CD4-positive, CD25-positive, alpha-beta regulatory T cell (primary cell): ENCODE measurements around the gene RAB4A. TPM values are rescaled to one million over a fixed set of nuclear protein-coding genes. Genes with fewer than 3 reads are reported as not detected.

ENCODE experiments used
- ATAC-seq, 2 donors: fragments of 150-1000 bp; cut with Tn5 transposase; one replicate each; pipeline ENCODE4 v1.10.0; 2021; ENCODE audit warnings: low read depth in 2 of 2, moderate number of reproducible peaks in 2 of 2, moderate library complexity in 1 of 2
- DNase-seq, 3 donors: peaks; one replicate each; pipeline versions ENCODE4 v3.0.0 to v3.0.0-alpha.2; 2012 to 2022; ENCODE audit warnings: mixed read lengths in 1 of 3
- H3K27ac ChIP-seq: one replicate; pipeline ENCODE4 v1.7.0; 2013; ENCODE audit warnings: mild to moderate bottlenecking, low read length; ENCODE audit not compliant: insufficient read depth, poor library complexity, severe bottlenecking
- H3K27me3 ChIP-seq: one replicate; pipeline ENCODE4 v1.7.0; 2013; ENCODE audit warnings: low read length; ENCODE audit not compliant: control insufficient read depth, insufficient read depth
- H3K36me3 ChIP-seq: one replicate; pipeline ENCODE4 v1.7.0; 2013; ENCODE audit warnings: mild to moderate bottlenecking, low read length, moderate library complexity; ENCODE audit not compliant: control insufficient read depth, insufficient read depth
- H3K4me1 ChIP-seq: 2 replicates; pipeline ENCODE4 v1.7.0; 2013; ENCODE audit warnings: mild to moderate bottlenecking, low read length; ENCODE audit not compliant: insufficient read depth, control insufficient read depth, poor library complexity, severe bottlenecking
- H3K4me3 ChIP-seq: one replicate; pipeline ENCODE4 v1.7.0; 2013; ENCODE audit warnings: low read depth, mild to moderate bottlenecking, low read length, moderate library complexity
- H3K9me3 ChIP-seq, 2 experiments: 1 replicate in 1 of 2; 2 replicates in 1 of 2; pipeline ENCODE4 v1.7.0; 2013; ENCODE audit warnings: low read length in 2 of 2, mild to moderate bottlenecking in 1 of 2, moderate library complexity in 1 of 2; ENCODE audit not compliant: control insufficient read depth in 2 of 2
- H3K27ac Mint-ChIP-seq, 3 donors: one replicate each; pipeline ENCODE4 v1.8.0; 2020 to 2022; ENCODE audit warnings: mild to moderate bottlenecking in 3 of 3, mixed read lengths in 3 of 3, moderate library complexity in 2 of 3
- H3K27me3 Mint-ChIP-seq: one replicate; pipeline ENCODE4 v1.8.0; 2022; ENCODE audit warnings: mild to moderate bottlenecking, mixed read lengths
- H3K36me3 Mint-ChIP-seq: one replicate; pipeline ENCODE4 v1.8.0; 2020; ENCODE audit warnings: mixed read lengths
- H3K4me1 Mint-ChIP-seq, 4 donors: one replicate each; pipeline ENCODE4 v1.8.0; 2020 to 2022; ENCODE audit warnings: mixed read lengths in 4 of 4, mild to moderate bottlenecking in 1 of 4
- H3K4me3 Mint-ChIP-seq, 4 donors: one replicate each; pipeline ENCODE4 v1.8.0; 2020 to 2022; ENCODE audit warnings: mild to moderate bottlenecking in 4 of 4, mixed read lengths in 4 of 4, moderate library complexity in 3 of 4
- H3K9me3 Mint-ChIP-seq, 7 donors: one replicate each; pipeline ENCODE4 v1.8.0; 2020 to 2022; ENCODE audit warnings: mixed read lengths in 7 of 7, mild to moderate bottlenecking in 3 of 7, moderate library complexity in 2 of 7
- polyA plus RNA-seq, 4 donors: library from polyadenylated mRNA; unstranded; fragments of 300-500 nt; fragmentation: Illumina TruSeq; gene quantifications; one replicate each; pipeline ENCODE4 v1.2.3, GENCODE V29; 2021
- total RNA-seq: library from RNA; stranded (reverse); gene quantifications from one replicate; pipeline ENCODE4 v1.2.3, GENCODE V29; 2022

The RAB4A gene
- total and polyA plus RNA-seq, 5 donors from 2014 or later: 23.2 to 33.4 (median 24.6) TPM

DNA sequence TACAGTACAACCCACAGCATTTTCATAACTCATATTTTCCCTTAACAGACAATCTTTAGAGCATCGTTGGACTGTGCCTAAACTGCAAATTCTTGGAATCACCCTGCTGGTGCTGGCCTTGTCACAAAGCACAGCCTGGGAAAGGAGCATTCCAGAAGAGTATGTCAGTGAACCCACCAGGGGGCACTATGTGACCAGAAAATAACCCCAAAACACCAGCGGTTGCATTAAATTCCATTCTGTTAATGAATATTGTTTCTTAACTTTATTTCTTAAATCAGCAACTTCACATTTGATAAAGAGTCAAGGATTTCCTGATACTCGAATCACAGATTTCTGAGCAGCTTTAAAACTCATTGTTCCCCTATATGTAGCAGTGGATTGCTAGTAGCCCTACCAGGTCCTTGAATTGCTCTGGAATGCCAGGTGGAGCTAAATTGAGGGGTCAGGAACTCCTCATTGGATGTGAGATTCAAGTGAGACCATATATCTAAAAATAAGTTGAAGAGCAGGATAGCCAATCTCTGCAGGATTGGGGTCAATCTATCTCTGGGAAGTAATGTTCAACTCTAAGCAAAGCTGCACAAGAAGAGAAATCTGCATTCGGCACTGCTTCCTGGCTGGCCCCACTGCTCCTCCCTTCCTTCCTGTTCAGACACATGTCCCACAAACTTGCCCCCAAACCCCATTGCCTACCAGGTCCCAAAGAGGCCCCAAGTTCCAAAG is 12.7 kb upstream of the RAB4A start:
- peak overlapping the region in 2 of 4 donors; percentile 2 to 82 for H3K4me3 Mint-ChIP-seq
- no peaks in the 10 kb centered on the region for H3K27me3 ChIP-seq
- peaks cover 28% of the 10 kb centered on the region for H3K4me1 ChIP-seq
- H3K9me3 Mint-ChIP-seq: peaks cover 0 to 2% (median 0%) of the 10 kb centered on the region in 7 donors
- H3K9me3 ChIP-seq: no peaks in the 10 kb centered on the region
- H3K4me1 Mint-ChIP-seq: peaks cover 19 to 39% (median 27%) of the 10 kb centered on the region in 4 donors
- ATAC-seq: no peak
- H3K4me3 ChIP-seq: peak overlapping the region; percentile 23
- H3K36me3 Mint-ChIP-seq: no peaks in the 10 kb centered on the region
- H3K36me3 ChIP-seq: no peaks in the 10 kb centered on the region
- peak overlapping the region in 2 of 3 donors; percentile 57 to 90 for H3K27ac Mint-ChIP-seq
- peaks cover 16% of the 10 kb centered on the region for H3K27me3 Mint-ChIP-seq
- H3K27ac ChIP-seq: no peak overlapping the region
- peak; percentile 54 to 78 (median 72) for DNase-seq

DNA sequence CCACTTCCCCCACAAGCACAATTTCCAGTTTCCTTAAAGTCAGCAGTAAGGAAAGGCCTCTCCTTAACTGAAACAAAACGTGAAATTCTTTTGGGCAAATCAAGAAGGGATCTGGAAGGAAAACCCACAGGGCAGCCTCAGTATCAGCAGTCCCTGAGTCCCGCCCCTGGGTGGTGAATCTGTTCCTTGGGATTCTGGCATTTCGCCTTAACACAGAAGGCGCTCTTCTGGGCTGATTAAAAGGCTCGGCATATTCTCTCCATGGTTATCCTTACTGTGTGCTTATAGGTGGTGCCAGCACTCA is 12.2 kb upstream of the RAB4A start:
- H3K4me3 ChIP-seq: no peak overlapping the region
- H3K36me3 ChIP-seq: no peaks in the 10 kb centered on the region
- ATAC-seq (no peak), DNase-seq (no peak)
- peaks cover 24% of the 10 kb centered on the region for H3K4me1 ChIP-seq
- peaks cover 0 to 2% (median 0%) of the 10 kb centered on the region in 7 donors for H3K9me3 Mint-ChIP-seq
- no peaks in the 10 kb centered on the region for H3K36me3 Mint-ChIP-seq
- H3K9me3 ChIP-seq: no peaks in the 10 kb centered on the region
- H3K27me3 ChIP-seq: no peaks in the 10 kb centered on the region
- peaks cover 11% of the 10 kb centered on the region for H3K27me3 Mint-ChIP-seq
- H3K27ac Mint-ChIP-seq: peak overlapping the region in 2 of 3 donors; percentile 20 to 90
- H3K4me1 Mint-ChIP-seq: peaks cover 14 to 33% (median 22%) of the 10 kb centered on the region in 4 donors
- H3K4me3 Mint-ChIP-seq: peak overlapping the region in 1 of 4 donors; percentile 82
- no peak overlapping the region for H3K27ac ChIP-seq

DNA sequence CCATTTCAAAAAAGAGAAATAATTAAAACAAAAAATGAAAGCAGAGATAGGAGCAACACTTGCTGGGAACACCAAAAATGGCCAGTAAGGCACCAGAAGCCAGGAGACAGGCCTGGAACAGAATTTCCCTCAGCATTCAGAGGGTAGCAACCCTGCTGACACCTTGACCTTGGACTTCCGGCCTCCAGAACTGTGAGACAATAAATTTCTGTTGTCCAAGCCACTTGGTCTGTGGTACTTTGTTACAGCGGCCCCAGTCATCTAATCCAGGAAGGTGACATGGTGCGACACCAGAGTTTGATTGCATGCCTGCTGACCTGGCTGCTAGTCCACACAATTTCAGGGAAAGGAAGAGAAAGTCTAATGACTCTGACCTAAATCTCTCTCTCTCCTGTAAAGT is 10.6 kb upstream of the RAB4A start:
- H3K9me3 ChIP-seq: no peaks in the 10 kb centered on the region
- no peak overlapping the region for H3K4me3 Mint-ChIP-seq
- H3K27ac Mint-ChIP-seq: no peak overlapping the region
- H3K4me3 ChIP-seq: no peak overlapping the region
- H3K4me1 Mint-ChIP-seq: peaks cover 7 to 23% (median 12%) of the 10 kb centered on the region in 4 donors
- peaks cover 11% of the 10 kb centered on the region for H3K27me3 Mint-ChIP-seq
- H3K9me3 Mint-ChIP-seq: no peaks in the 10 kb centered on the region
- no peaks in the 10 kb centered on the region for H3K36me3 ChIP-seq
- H3K4me1 ChIP-seq: peaks cover 12% of the 10 kb centered on the region
- ATAC-seq: no peak
- no peaks in the 10 kb centered on the region for H3K36me3 Mint-ChIP-seq
- DNase-seq: no peak
- H3K27me3 ChIP-seq: no peaks in the 10 kb centered on the region
- no peak overlapping the region for H3K27ac ChIP-seq

DNA sequence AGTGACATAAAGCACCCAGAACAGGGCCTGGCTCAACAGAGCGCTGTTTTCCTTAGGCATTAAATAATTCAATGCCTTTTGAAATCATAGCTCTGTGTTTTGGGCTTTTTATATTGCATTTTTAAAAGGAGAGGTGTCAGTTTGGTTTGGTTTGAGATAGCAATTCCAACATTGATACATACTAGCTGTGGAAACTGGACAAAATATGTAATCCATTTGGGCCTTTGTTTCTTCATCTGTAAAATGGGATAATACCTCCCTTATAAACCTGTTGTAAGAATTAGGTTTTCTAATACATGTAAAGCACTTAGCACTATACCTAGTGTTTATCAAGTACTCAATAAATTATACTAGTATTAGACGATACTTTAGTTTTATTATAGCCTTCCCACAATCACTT is 8.7 kb upstream of the RAB4A start:
- Histone ChIP-seq H3K36me3 (no peaks in the 10 kb centered on the region), H3K4me3 (no peak overlapping the region), H3K9me3 (no peaks in the 10 kb centered on the region), H3K27me3 (no peaks in the 10 kb centered on the region), H3K27ac (no peak overlapping the region), H3K4me1 (peaks cover 12% of the 10 kb centered on the region)
- peaks cover 7% of the 10 kb centered on the region for H3K27me3 Mint-ChIP-seq
- H3K4me1 Mint-ChIP-seq: peaks cover 7 to 22% (median 12%) of the 10 kb centered on the region in 4 donors
- DNase-seq (no peak), ATAC-seq (no peak)
- H3K9me3 Mint-ChIP-seq: peaks cover 0 to 6% (median 2%) of the 10 kb centered on the region in 7 donors
- H3K27ac Mint-ChIP-seq: no peak overlapping the region
- no peaks in the 10 kb centered on the region for H3K36me3 Mint-ChIP-seq
- no peak overlapping the region for H3K4me3 Mint-ChIP-seq

DNA sequence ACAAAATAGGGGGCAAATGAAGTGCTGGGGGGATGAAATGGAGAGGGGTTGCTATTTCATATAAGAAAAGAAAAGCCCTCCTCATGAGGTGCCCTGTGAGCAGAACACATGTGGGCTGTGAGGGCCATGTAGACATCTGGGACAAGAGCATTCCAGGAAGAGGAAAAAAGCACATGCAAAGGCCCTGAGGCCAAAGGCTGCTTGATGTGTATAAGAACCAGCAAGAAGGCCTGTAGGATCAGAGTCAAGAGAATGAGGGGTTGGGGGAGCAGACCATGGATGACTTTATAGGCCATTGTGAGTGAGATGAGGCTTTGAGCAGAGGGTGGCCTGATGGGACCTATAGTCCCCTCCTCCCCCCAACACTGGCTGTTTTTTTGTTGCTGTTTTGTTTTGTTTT is 7.7 kb upstream of the RAB4A start:
- H3K27ac Mint-ChIP-seq: no peak overlapping the region

DNA sequence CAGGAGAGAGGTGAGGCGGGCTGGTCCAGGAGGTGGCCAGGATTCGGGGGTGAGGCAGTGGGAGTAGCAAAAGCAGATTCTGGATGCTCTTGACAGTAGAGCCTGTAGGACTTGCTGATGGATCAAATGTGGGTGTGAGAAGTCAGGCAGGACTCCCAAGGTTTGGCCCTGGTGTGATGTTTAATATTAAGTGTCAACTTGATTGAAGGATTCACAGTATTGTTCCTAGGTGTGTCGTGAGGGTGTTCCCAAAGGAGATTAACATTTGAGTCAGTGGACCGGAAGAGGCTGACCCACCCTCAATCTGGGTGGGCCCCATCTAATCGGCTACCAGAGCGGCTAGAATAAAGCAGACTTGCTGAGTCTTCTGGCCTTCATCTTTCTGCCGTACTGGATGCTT is 6.8 kb upstream of the RAB4A start:
- Histone ChIP-seq H3K27me3 (no peaks in the 10 kb centered on the region), H3K4me1 (no peaks in the 10 kb centered on the region), H3K36me3 (no peaks in the 10 kb centered on the region), H3K9me3 (no peaks in the 10 kb centered on the region), H3K27ac (no peak overlapping the region), H3K4me3 (no peak overlapping the region)
- Mint-ChIP-seq H3K27me3 (no peaks in the 10 kb centered on the region), H3K4me1 (peaks cover 0 to 8% (median 1%) of the 10 kb centered on the region in 4 donors), H3K9me3 (peaks cover 0 to 7% (median 2%) of the 10 kb centered on the region in 7 donors), H3K36me3 (no peaks in the 10 kb centered on the region), H3K4me3 (no peak overlapping the region), H3K27ac (no peak overlapping the region)
- ATAC-seq (no peak), DNase-seq (no peak)

More for the DNA sequence above, 7.7 kb upstream of the RAB4A start:
- peaks cover 1 to 16% (median 5%) of the 10 kb centered on the region in 4 donors for H3K4me1 Mint-ChIP-seq
- Histone ChIP-seq H3K27me3 (no peaks in the 10 kb centered on the region), H3K9me3 (no peaks in the 10 kb centered on the region), H3K36me3 (no peaks in the 10 kb centered on the region), H3K27ac (no peak overlapping the region), H3K4me1 (peaks cover 7% of the 10 kb centered on the region), H3K4me3 (no peak overlapping the region)
- peaks cover 0 to 7% (median 2%) of the 10 kb centered on the region in 7 donors for H3K9me3 Mint-ChIP-seq
- no peak for DNase-seq
- no peak for ATAC-seq
- H3K4me3 Mint-ChIP-seq: no peak overlapping the region
- H3K27me3 Mint-ChIP-seq: peaks cover under 1% of the 10 kb centered on the region
- no peaks in the 10 kb centered on the region for H3K36me3 Mint-ChIP-seq

DNA sequence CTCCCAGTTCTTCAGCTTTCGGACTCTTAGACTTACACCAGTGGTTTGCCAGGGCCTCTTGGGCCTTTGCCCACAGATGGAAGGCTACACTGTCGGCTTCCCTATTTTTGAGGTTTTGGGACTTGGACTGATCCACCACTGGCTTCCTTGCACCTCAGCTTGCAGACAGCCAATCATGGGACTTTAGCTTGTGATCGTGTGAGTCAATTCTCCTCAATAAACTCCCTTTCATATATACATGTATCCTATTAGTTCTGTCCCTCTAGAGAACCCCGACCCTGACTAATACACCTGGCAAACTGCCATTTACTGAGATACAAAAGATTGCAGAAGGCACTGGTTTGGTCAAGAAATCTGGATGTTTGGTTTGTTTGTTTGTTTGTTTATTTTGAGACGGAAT is 6.4 kb upstream of the RAB4A start:
- H3K9me3 Mint-ChIP-seq: peaks cover 0 to 7% (median 2%) of the 10 kb centered on the region in 7 donors
- H3K27ac Mint-ChIP-seq: no peak overlapping the region
- H3K36me3 Mint-ChIP-seq: no peaks in the 10 kb centered on the region
- H3K27me3 ChIP-seq: no peaks in the 10 kb centered on the region
- no peaks in the 10 kb centered on the region for H3K9me3 ChIP-seq
- no peak overlapping the region for H3K4me3 ChIP-seq
- H3K4me1 ChIP-seq: no peaks in the 10 kb centered on the region
- no peak overlapping the region for H3K4me3 Mint-ChIP-seq
- DNase-seq (no peak), ATAC-seq (no peak)
- no peak overlapping the region for H3K27ac ChIP-seq
- H3K36me3 ChIP-seq: no peaks in the 10 kb centered on the region
- no peaks in the 10 kb centered on the region for H3K27me3 Mint-ChIP-seq
- peaks cover 0 to 7% (median 1%) of the 10 kb centered on the region in 4 donors for H3K4me1 Mint-ChIP-seq

DNA sequence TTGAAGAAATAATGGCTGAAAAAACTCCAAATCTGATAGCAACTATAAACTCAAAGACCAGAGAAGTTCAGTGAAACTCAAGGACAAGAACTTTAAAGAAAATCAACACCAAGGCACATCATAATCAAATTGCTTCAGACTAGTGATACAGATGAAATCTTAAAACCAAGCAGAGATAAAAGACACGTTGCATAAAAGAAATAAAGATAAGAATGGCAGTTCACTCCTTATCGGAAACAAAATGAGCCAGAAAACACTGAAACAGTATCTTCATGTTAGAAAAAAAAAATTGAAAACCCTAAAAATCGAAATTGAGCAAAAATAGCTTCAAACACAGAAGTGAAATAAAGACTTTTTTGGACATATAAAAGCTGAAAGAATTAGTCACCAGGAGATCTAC is 4.6 kb upstream of the RAB4A start:
- no peak for DNase-seq
- Mint-ChIP-seq H3K9me3 (peaks cover 0 to 7% (median 2%) of the 10 kb centered on the region in 7 donors), H3K4me3 (no peak overlapping the region), H3K27ac (peak overlapping the region in 1 of 3 donors; percentile 61), H3K27me3 (no peaks in the 10 kb centered on the region), H3K36me3 (no peaks in the 10 kb centered on the region), H3K4me1 (peaks cover 0 to 11% (median 1%) of the 10 kb centered on the region in 4 donors)
- no peaks in the 10 kb centered on the region for H3K36me3 ChIP-seq
- no peaks in the 10 kb centered on the region for H3K4me1 ChIP-seq
- no peak for ATAC-seq
- H3K4me3 ChIP-seq: no peak overlapping the region
- H3K9me3 ChIP-seq: no peaks in the 10 kb centered on the region
- H3K27me3 ChIP-seq: no peaks in the 10 kb centered on the region
- no peak overlapping the region for H3K27ac ChIP-seq
